ENCODE measurements around the gene SNCAIP. TPM values are rescaled to one million over a fixed set of nuclear protein-coding genes. Genes with fewer than 3 reads are reported as not detected.

The SNCAIP gene
- total and polyA plus RNA-seq, 2 donors (not counting 1 experiment from before 2014, with no cell fraction given) = 1.3 to 4.1 TPM

DNA sequence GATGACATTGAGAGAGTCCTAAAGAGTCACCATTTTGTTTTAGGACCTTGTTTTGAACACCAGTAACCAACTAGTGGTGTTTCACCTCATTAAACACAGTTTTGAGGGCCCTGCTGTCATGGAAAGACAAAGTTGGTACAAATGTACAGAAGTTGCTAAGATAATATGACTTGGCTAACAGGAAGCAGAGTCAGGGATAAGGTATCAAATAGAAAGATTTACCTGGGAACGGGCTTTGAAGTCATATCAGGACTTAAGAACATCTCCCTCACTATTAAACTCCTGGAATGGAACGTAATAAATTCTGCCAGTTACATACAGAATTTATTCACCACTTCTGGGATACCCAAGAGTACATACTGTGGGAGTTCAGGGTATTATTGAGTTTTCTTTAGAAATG lies 115.6 kb downstream of the SNCAIP start:
- Histone ChIP-seq H3K27ac (ENCODE audit: insufficient read depth, low read length) (no peak overlapping the region), H3K27me3 (ENCODE audit: control insufficient read depth, insufficient read depth, low read length) (no peaks in the 10 kb centered on the region)
- TF ChIP-seq EZH2 (IDR thresholded peaks at IDR 0.05; ENCODE audit: low read length, missing control alignments) = no peak
- TF ChIP-seq, protein P1, sequence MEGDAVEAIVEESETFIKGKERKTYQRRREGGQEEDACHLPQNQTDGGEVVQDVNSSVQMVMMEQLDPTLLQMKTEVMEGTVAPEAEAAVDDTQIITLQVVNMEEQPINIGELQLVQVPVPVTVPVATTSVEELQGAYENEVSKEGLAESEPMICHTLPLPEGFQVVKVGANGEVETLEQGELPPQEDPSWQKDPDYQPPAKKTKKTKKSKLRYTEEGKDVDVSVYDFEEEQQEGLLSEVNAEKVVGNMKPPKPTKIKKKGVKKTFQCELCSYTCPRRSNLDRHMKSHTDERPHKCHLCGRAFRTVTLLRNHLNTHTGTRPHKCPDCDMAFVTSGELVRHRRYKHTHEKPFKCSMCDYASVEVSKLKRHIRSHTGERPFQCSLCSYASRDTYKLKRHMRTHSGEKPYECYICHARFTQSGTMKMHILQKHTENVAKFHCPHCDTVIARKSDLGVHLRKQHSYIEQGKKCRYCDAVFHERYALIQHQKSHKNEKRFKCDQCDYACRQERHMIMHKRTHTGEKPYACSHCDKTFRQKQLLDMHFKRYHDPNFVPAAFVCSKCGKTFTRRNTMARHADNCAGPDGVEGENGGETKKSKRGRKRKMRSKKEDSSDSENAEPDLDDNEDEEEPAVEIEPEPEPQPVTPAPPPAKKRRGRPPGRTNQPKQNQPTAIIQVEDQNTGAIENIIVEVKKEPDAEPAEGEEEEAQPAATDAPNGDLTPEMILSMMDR (conservative IDR thresholded peaks at IDR 0.05 in 1 of 2, IDR thresholded peaks at IDR 0.05 in 1 of 2; ENCODE audit: low read depth in 1 of 2, low read length in 2 of 2) = no peak

DNA sequence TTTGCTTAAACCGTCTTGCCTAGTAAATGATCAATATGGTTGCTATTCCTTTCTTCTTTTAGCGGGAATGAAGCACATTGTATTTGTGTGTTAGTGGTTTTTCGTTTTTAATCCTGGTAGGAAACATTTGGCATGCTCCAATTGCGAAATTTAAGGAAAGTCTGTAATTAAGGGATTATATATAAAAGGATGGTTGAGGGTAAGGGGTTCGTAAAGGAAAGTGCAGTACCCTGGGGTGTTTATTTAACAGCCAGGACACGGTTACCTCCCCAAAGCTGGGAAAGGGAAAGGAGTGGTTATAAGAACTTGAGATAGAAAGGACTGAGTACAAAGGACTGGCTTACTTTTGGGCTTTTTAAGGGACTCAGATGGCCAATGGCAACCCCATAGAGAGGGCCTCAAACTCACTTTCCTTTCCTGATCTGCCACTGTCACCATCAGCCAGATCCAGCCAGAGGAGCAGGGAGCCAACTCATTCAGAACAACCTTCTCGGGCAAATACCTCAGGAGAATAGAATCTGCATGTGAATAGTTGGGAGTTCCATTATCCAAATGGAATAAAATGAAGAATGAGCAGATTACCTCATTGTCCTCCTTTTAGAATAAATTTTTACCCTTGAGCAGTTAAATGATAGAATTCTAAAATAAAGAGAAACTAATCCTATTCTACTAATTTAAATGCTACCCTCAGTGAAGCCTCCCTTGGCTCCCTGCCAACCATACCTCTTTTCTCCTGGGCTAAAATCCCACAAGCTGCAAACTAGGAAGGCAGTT lies 117.7 kb downstream of the SNCAIP start:
- no peak for TF ChIP-seq EZH2 (IDR thresholded peaks at IDR 0.05; ENCODE audit: low read length, missing control alignments)
- TF ChIP-seq, protein P1 (conservative IDR thresholded peaks at IDR 0.05 in 1 of 2, IDR thresholded peaks at IDR 0.05 in 1 of 2; ENCODE audit: low read depth in 1 of 2, low read length in 2 of 2) = no peak
- Histone ChIP-seq H3K9ac (ENCODE audit: insufficient read depth, low read length) (no peak overlapping the region), H3K27ac (ENCODE audit: insufficient read depth, low read length) (no peak overlapping the region), H3K4me3 (replicated peaks in 1 of 4; ENCODE audit: control extremely low read depth in 1 of 4, insufficient read depth in 1 of 4, low read depth in 3 of 4, low read length in 4 of 4) (no peak overlapping the region), H3K27me3 (ENCODE audit: control insufficient read depth, insufficient read depth, low read length) (no peaks in the 10 kb centered on the region), H3K36me3 (ENCODE audit: control insufficient read depth, insufficient read depth, low read length) (no peaks in the 10 kb centered on the region), H3K9me3 (ENCODE audit: control insufficient read depth, insufficient read depth, low read depth, low read length) (no peaks in the 10 kb centered on the region), H3K79me2 (ENCODE audit: control insufficient read depth, insufficient read depth, low read length) (no peaks in the 10 kb centered on the region), H3K4me1 (ENCODE audit: control insufficient read depth, extremely low read depth, insufficient read depth, low read length) (no peaks in the 10 kb centered on the region), H4K20me1 (ENCODE audit: control insufficient read depth, extremely low read depth, insufficient read depth, low read length) (no peaks in the 10 kb centered on the region), H2AFZ (ENCODE audit: low read length) (no peak overlapping the region), H3K4me2 (ENCODE audit: extremely low read depth, insufficient read depth, low read length) (no peak overlapping the region)
- no peak for DNase-seq (ENCODE audit: low read depth in 2 of 2)

More for the DNA sequence above, 115.6 kb downstream of the SNCAIP start:
- H2AFZ ChIP-seq (ENCODE audit: low read length) = no peak overlapping the region
- H3K79me2 ChIP-seq (ENCODE audit: control insufficient read depth, insufficient read depth, low read length) = no peaks in the 10 kb centered on the region
- H3K4me3 ChIP-seq (replicated peaks in 1 of 4; ENCODE audit: control extremely low read depth in 1 of 4, insufficient read depth in 1 of 4, low read depth in 3 of 4, low read length in 4 of 4) = no peak overlapping the region
- H3K9me3 ChIP-seq (ENCODE audit: control insufficient read depth, insufficient read depth, low read depth, low read length) = no peaks in the 10 kb centered on the region
- no peaks in the 10 kb centered on the region for H3K4me1 ChIP-seq (ENCODE audit: control insufficient read depth, extremely low read depth, insufficient read depth, low read length)
- no peak overlapping the region for H3K4me2 ChIP-seq (ENCODE audit: extremely low read depth, insufficient read depth, low read length)
- no peaks in the 10 kb centered on the region for H3K36me3 ChIP-seq (ENCODE audit: control insufficient read depth, insufficient read depth, low read length)
- no peaks in the 10 kb centered on the region for H4K20me1 ChIP-seq (ENCODE audit: control insufficient read depth, extremely low read depth, insufficient read depth, low read length)
- DNase-seq (ENCODE audit: low read depth in 2 of 2) = no peak
- no peak overlapping the region for H3K9ac ChIP-seq (ENCODE audit: insufficient read depth, low read length)

DNA sequence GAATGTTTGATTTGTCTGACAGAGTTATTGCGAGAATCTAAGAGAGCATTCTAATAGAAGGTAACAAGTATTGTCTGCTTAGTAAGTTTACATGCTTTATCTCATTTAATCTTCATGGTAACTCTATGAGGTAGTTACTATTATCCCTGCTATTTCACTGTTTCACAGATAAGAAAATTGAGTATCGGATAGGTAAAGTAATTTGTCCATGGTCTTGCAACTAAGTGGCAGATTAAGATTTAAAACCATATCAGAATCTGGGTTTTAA lies 118.2 kb downstream of the SNCAIP start:
- no peak overlapping the region for H3K9ac ChIP-seq (ENCODE audit: insufficient read depth, low read length)
- no peak overlapping the region for H3K4me3 ChIP-seq (replicated peaks in 1 of 4; ENCODE audit: control extremely low read depth in 1 of 4, insufficient read depth in 1 of 4, low read depth in 3 of 4, low read length in 4 of 4)
- H3K79me2 ChIP-seq (ENCODE audit: control insufficient read depth, insufficient read depth, low read length) = no peaks in the 10 kb centered on the region
- H3K27me3 ChIP-seq (ENCODE audit: control insufficient read depth, insufficient read depth, low read length) = no peaks in the 10 kb centered on the region
- no peaks in the 10 kb centered on the region for H3K9me3 ChIP-seq (ENCODE audit: control insufficient read depth, insufficient read depth, low read depth, low read length)
- no peak for DNase-seq (ENCODE audit: low read depth in 2 of 2)
- H2AFZ ChIP-seq (ENCODE audit: low read length) = no peak overlapping the region
- no peaks in the 10 kb centered on the region for H4K20me1 ChIP-seq (ENCODE audit: control insufficient read depth, extremely low read depth, insufficient read depth, low read length)
- no peak for TF ChIP-seq EZH2 (IDR thresholded peaks at IDR 0.05; ENCODE audit: low read length, missing control alignments)
- TF ChIP-seq, protein P1 (conservative IDR thresholded peaks at IDR 0.05 in 1 of 2, IDR thresholded peaks at IDR 0.05 in 1 of 2; ENCODE audit: low read depth in 1 of 2, low read length in 2 of 2) = no peak
- H3K4me1 ChIP-seq (ENCODE audit: control insufficient read depth, extremely low read depth, insufficient read depth, low read length) = no peaks in the 10 kb centered on the region
- H3K36me3 ChIP-seq (ENCODE audit: control insufficient read depth, insufficient read depth, low read length) = no peaks in the 10 kb centered on the region
- no peak overlapping the region for H3K27ac ChIP-seq (ENCODE audit: insufficient read depth, low read length)
- H3K4me2 ChIP-seq (ENCODE audit: extremely low read depth, insufficient read depth, low read length) = no peak overlapping the region

All from fibroblast of lung (primary cell).